IMR-90 (cell line): ENCODE measurements around the gene CDS1. TPM values are rescaled to one million over a fixed set of nuclear protein-coding genes. Genes with fewer than 3 reads are reported as not detected.

Source experiments
- ATAC-seq: fragments of 200-7000 bp; cut with Tn5 transposase; 2 replicates; pipeline ENCODE4 v1.9.1; 2020; ENCODE audit warnings: low read depth, mild to moderate bottlenecking, moderate library complexity
- BruUV-seq: library from RNA; stranded (reverse); fragments of 400-500 nt; replicated peaks from 2 replicates; lab custom pipeline; 2021; lab: Mats Ljungman, UMichigan
- CTCF ChIA-PET: fragments of 300-600 bp; formaldehyde crosslinking; extraction: SDS; loops from one replicate; lab custom pipeline; 2021; ENCODE audit warnings: antibody characterized with exemption; lab: Yijun Ruan, JAX
- POLR2A ChIA-PET: fragments of 300-600 bp; sonication (Branson Sonifier 250); formaldehyde crosslinking; loops from one replicate; lab custom pipeline; 2022; ENCODE audit warnings: antibody characterized with exemption; ENCODE audit not compliant: unreplicated experiment; lab: Charles Lee
- DNase-seq: peaks from one replicate; pipeline ENCODE4 v3.0.0; 2013
- H2AFZ ChIP-seq: replicated peaks from 2 replicates; pipeline ENCODE3; 2013; ENCODE audit warnings: low read length, mild to moderate bottlenecking; ENCODE audit not compliant: poor library complexity
- H2AK5ac ChIP-seq: 2 replicates; pipeline ENCODE4 v1.6.1; 2013; ENCODE audit warnings: low read depth, low read length, inconsistent platforms
- H2AK9ac ChIP-seq: replicated peaks from 2 replicates; pipeline ENCODE3; 2013; ENCODE audit warnings: mild to moderate bottlenecking, low read depth, low read length, moderate library complexity; ENCODE audit not compliant: poor library complexity
- H2BK120ac ChIP-seq: 2 replicates; pipeline ENCODE4 v1.6.1; 2013; ENCODE audit warnings: low read depth, low read length, inconsistent platforms
- H2BK15ac ChIP-seq: 3 replicates; pipeline ENCODE4 v1.6.1; 2013; ENCODE audit warnings: low read depth, low read length, inconsistent platforms
- H2BK20ac ChIP-seq: 2 replicates; pipeline ENCODE4 v1.6.1; 2013; ENCODE audit warnings: low read depth, mild to moderate bottlenecking, inconsistent platforms, low read length, moderate library complexity
- H2BK5ac ChIP-seq: 2 replicates; pipeline ENCODE4 v1.6.1; 2013; ENCODE audit warnings: mild to moderate bottlenecking, low read depth, low read length, inconsistent platforms; ENCODE audit not compliant: poor library complexity, severe bottlenecking
- H3K14ac ChIP-seq: replicated peaks from 2 replicates; pipeline ENCODE4 v1.6.1; 2013; ENCODE audit warnings: low read depth, low read length, inconsistent platforms
- H3K18ac ChIP-seq: 2 replicates; pipeline ENCODE4 v1.6.1; 2013; ENCODE audit warnings: low read depth, low read length, control low read depth
- H3K23ac ChIP-seq: 2 replicates; pipeline ENCODE4 v1.6.1; 2013; ENCODE audit warnings: low read depth, low read length, inconsistent platforms
- H3K27ac ChIP-seq: 2 replicates; pipeline ENCODE4 v1.5.1; 2013; ENCODE audit warnings: mild to moderate bottlenecking, control low read depth, low read length; ENCODE audit not compliant: insufficient read depth
- H3K27me3 ChIP-seq: 2 replicates; pipeline ENCODE4 v1.6.1; 2013; ENCODE audit warnings: low read length; ENCODE audit not compliant: control insufficient read depth, insufficient read depth
- H3K36me3 ChIP-seq: 2 replicates; pipeline ENCODE4 v1.6.1; 2013; ENCODE audit warnings: low read length, mixed read lengths; ENCODE audit not compliant: control insufficient read depth, insufficient read depth
- H3K4ac ChIP-seq: 2 replicates; pipeline ENCODE4 v1.6.1; 2013; ENCODE audit warnings: low read depth, low read length, inconsistent platforms
- H3K4me1 ChIP-seq: 2 replicates; pipeline ENCODE4 v1.6.1; 2013; ENCODE audit warnings: low read length, mixed read lengths; ENCODE audit not compliant: control insufficient read depth, insufficient read depth
- H3K4me2 ChIP-seq: 2 replicates; pipeline ENCODE4 v1.6.1; 2013; ENCODE audit warnings: low read depth, mild to moderate bottlenecking, control low read depth, low read length, moderate library complexity
- H3K4me3 ChIP-seq: 2 replicates; pipeline ENCODE4 v1.5.1; 2013; ENCODE audit warnings: low read depth, mild to moderate bottlenecking, control low read depth, low read length, moderate library complexity; ENCODE audit not compliant: insufficient read depth
- H3K56ac ChIP-seq: 2 replicates; pipeline ENCODE4 v1.6.1; 2013; ENCODE audit warnings: low read length, inconsistent platforms; ENCODE audit not compliant: insufficient read depth; ENCODE audit errors: extremely low read depth
- H3K79me1 ChIP-seq, 2 experiments: 2 replicates each; pipeline ENCODE4 v1.6.1; 2013; ENCODE audit warnings: low read length in 2 of 2, inconsistent platforms in 1 of 2, low read depth in 1 of 2
- H3K9ac ChIP-seq: 2 replicates; pipeline ENCODE4 v1.6.1; 2013; ENCODE audit warnings: low read depth, low read length, control low read depth
- H3K9me1 ChIP-seq: 2 replicates; pipeline ENCODE4 v1.6.1; 2013; ENCODE audit warnings: low read length, inconsistent platforms; ENCODE audit not compliant: insufficient read depth
- H3K9me3 ChIP-seq: 2 replicates; pipeline ENCODE4 v1.6.1; 2013; ENCODE audit warnings: low read length; ENCODE audit not compliant: control insufficient read depth, insufficient read depth
- H4K20me1 ChIP-seq: 2 replicates; pipeline ENCODE4 v1.6.1; 2013; ENCODE audit warnings: low read length, inconsistent platforms; ENCODE audit not compliant: insufficient read depth
- H4K5ac ChIP-seq: 2 replicates; pipeline ENCODE4 v1.6.1; 2013; ENCODE audit warnings: mild to moderate bottlenecking, low read depth, low read length, control low read depth
- H4K8ac ChIP-seq, 2 experiments: 2 replicates each; pipeline ENCODE4 v1.6.1; 2013; ENCODE audit warnings: low read depth in 2 of 2, low read length in 2 of 2, control low read depth in 1 of 2, inconsistent platforms in 1 of 2
- H4K91ac ChIP-seq: 2 replicates; pipeline ENCODE4 v1.6.1; 2013; ENCODE audit warnings: low read depth, low read length, inconsistent platforms; ENCODE audit not compliant: insufficient read depth
- BHLHE40 ChIP-seq: fragments of 150-350 bp; IDR thresholded peaks from 2 replicates; pipeline ENCODE4 v1.6.1; 2016; ENCODE audit warnings: mild to moderate bottlenecking, low read depth, low read length
- CEBPB ChIP-seq: IDR thresholded peaks from 2 replicates; pipeline ENCODE4 v1.6.1; 2012; ENCODE audit warnings: low read depth, low read length, improper control_type of control experiment
- CHD1 ChIP-seq: IDR thresholded peaks from 2 replicates; pipeline ENCODE4 v1.6.1; 2012; ENCODE audit warnings: low read depth, low read length, improper control_type of control experiment
- FOS ChIP-seq: fragments of 150-350 bp; IDR thresholded peaks from 2 replicates; pipeline ENCODE4 v1.6.1; 2016; ENCODE audit warnings: low read depth, low read length
- MAFK ChIP-seq: IDR thresholded peaks from 2 replicates; pipeline ENCODE4 v1.6.1; 2012; ENCODE audit warnings: low read depth, low read length, improper control_type of control experiment
- MAZ ChIP-seq: IDR thresholded peaks from 2 replicates; pipeline ENCODE4 v1.6.1; 2012; ENCODE audit warnings: low read depth, mild to moderate bottlenecking, low read length, improper control_type of control experiment, moderate library complexity, borderline replicate concordance
- MXI1 ChIP-seq: IDR thresholded peaks from 2 replicates; pipeline ENCODE4 v1.6.1; 2012; ENCODE audit warnings: low read depth, mild to moderate bottlenecking, low read length, moderate library complexity, borderline replicate concordance
- NFE2L2 ChIP-seq: fragments of 150-350 bp; IDR thresholded peaks from 2 replicates; pipeline ENCODE4 v1.6.1; 2016; ENCODE audit warnings: low read depth, mild to moderate bottlenecking, low read length
- POLR2A ChIP-seq: IDR thresholded peaks from 2 replicates; pipeline ENCODE4 v1.6.1; 2012; ENCODE audit warnings: mild to moderate bottlenecking, low read depth, low read length
- RAD21 ChIP-seq: IDR thresholded peaks from 2 replicates; pipeline ENCODE4 v1.6.1; 2012; ENCODE audit warnings: low read length, improper control_type of control experiment
- RCOR1 ChIP-seq: IDR thresholded peaks from 2 replicates; pipeline ENCODE4 v1.6.1; 2012; ENCODE audit warnings: mild to moderate bottlenecking, low read length, improper control_type of control experiment; ENCODE audit not compliant: insufficient replicate concordance
- SMC3 ChIP-seq: fragments of 150-350 bp; IDR thresholded peaks from 2 replicates; pipeline ENCODE4 v1.6.1; 2016; ENCODE audit warnings: low read depth, mild to moderate bottlenecking, antibody characterized with exemption, low read length, moderate library complexity
- WGBS, 2 experiments: methylation state at CpG; one replicate each; pipeline versions ENCODE4 v1.1.5 to v1.1.7; 2013; ENCODE audit warnings: missing lambda C conversion rate in 2 of 2; ENCODE audit not compliant: insufficient read length in 1 of 2; ENCODE audit errors: extremely low coverage in 2 of 2; 5-methylcytosine and 5-hydroxymethylcytosine counted together
- dilution Hi-C: fragments of 300-500 bp; cut with HindIII; formaldehyde crosslinking; loops from one replicate; pipeline ENCODE4 v1.14.3; 2018; ENCODE audit warnings: low sequenced_read_pairs; ENCODE audit not compliant: unreplicated experiment
- in situ Hi-C: fragments of 300-500 bp; cut with MboI; formaldehyde crosslinking; loops from 3 replicates; pipeline ENCODE4 v1.14.3; 2019; ENCODE audit warnings: low sequenced_read_pairs, inconsistent platforms, mixed read lengths
- intact Hi-C: fragments of 100-400 bp; cut with micrococcal nuclease; formaldehyde crosslinking; loops from 2 replicates; pipeline ENCODE4 v1.10.0; 2022
- polyA plus RNA-seq, 3 experiments: library from polyadenylated mRNA; depleted of rRNA; stranded (reverse); fragments of >200 nt; gene quantifications; 2 replicates each; pipeline ENCODE4 v1.2.3, GENCODE V29; 2012; ENCODE audit warnings: low replicate concordance in 1 of 3
- total RNA-seq: library from RNA; depleted of rRNA; stranded (reverse); fragments of >200 nt; gene quantifications from 2 replicates; pipeline ENCODE4 v1.2.3, GENCODE V29; 2012
- TF ChIP-seq, protein P1 (sequence below): fragments of 150-350 bp; IDR thresholded peaks from 2 replicates; pipeline ENCODE4 v1.6.1; 2016; ENCODE audit warnings: low read depth, mild to moderate bottlenecking, low read length, moderate library complexity, borderline replicate concordance
- TF ChIP-seq, protein P2 (sequence below): fragments of 150-350 bp; IDR thresholded peaks from 2 replicates; pipeline ENCODE4 v1.6.1; 2017; ENCODE audit warnings: mild to moderate bottlenecking, antibody characterized with exemption, low read length, low read depth

Gene CDS1
- total and polyA plus RNA-seq, 2 of the 4 experiments (the other 2 are of a cell fraction), result under 0.01 to 0.02 TPM

DNA sequence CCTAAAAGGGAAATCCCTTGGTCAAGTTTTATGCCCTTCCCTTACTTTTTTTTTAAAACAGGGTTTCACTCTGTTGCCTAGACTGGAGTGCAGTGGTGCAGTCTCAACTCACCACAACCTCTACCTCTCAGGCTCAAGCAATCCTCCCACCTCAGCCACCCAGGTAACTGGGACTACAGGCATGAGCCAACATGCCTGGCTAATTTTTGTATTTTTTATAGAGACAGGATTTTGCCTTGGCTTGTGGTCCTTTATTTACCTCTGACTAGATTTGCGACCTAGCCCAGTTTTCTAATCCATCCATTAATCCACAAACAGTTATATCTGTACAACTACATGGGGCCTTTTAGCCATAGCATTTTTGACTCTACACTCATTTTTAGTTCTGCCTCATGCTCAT lies 23.7 kb downstream of the CDS1 start:
- no CpG with 5 or more reads among the region's 1 CpG for WGBS, 2 experiments
- Histone ChIP-seq H4K5ac (no peak overlapping the region), H3K23ac (no peak overlapping the region), H3K36me3 (no peaks in the 10 kb centered on the region), H3K4ac (no peak overlapping the region), H4K20me1 (no peaks in the 10 kb centered on the region), H3K27ac (no peak overlapping the region), H2BK20ac (no peak overlapping the region), H2BK5ac (no peak overlapping the region), H2BK15ac (no peak overlapping the region), H3K18ac (no peak overlapping the region), H2AFZ (no peak overlapping the region), H4K8ac (no peak overlapping the region), H2AK9ac (no peak overlapping the region), H3K4me2 (no peak overlapping the region), H3K79me1 (no peaks in the 10 kb centered on the region), H4K91ac (no peak overlapping the region), H3K4me3 (no peak overlapping the region), H3K14ac (no peak overlapping the region), H2BK120ac (no peak overlapping the region), H3K9me3 (no peaks in the 10 kb centered on the region), H2AK5ac (no peak overlapping the region), H3K27me3 (peaks cover 2% of the 10 kb centered on the region; the same call in 1 of the 2 replicates), H3K9ac (no peak overlapping the region), H3K9me1 (no peaks in the 10 kb centered on the region), H3K56ac (no peak overlapping the region), H3K4me1 (no peaks in the 10 kb centered on the region)
- no peak for ATAC-seq
- intact Hi-C loops (no loop called here), dilution Hi-C loops (no loop called here), in situ Hi-C loops (no loop called here)
- DNase-seq, result no peak
- ChIA-PET CTCF (no interaction called here), POLR2A (no interaction called here)
- no TSS peak for BruUV-seq
- no peak for TF ChIP-seq RCOR1
- no peak for TF ChIP-seq MXI1
- no peak for TF ChIP-seq POLR2A
- TF ChIP-seq RAD21, result no peak
- TF ChIP-seq, protein P1, sequence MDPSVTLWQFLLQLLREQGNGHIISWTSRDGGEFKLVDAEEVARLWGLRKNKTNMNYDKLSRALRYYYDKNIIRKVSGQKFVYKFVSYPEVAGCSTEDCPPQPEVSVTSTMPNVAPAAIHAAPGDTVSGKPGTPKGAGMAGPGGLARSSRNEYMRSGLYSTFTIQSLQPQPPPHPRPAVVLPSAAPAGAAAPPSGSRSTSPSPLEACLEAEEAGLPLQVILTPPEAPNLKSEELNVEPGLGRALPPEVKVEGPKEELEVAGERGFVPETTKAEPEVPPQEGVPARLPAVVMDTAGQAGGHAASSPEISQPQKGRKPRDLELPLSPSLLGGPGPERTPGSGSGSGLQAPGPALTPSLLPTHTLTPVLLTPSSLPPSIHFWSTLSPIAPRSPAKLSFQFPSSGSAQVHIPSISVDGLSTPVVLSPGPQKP, result no peak
- no peak for TF ChIP-seq SMC3
- TF ChIP-seq MAFK, result no peak
- no peak for TF ChIP-seq MAZ
- no peak for TF ChIP-seq NFE2L2
- no peak for TF ChIP-seq FOS
- TF ChIP-seq, protein P2, sequence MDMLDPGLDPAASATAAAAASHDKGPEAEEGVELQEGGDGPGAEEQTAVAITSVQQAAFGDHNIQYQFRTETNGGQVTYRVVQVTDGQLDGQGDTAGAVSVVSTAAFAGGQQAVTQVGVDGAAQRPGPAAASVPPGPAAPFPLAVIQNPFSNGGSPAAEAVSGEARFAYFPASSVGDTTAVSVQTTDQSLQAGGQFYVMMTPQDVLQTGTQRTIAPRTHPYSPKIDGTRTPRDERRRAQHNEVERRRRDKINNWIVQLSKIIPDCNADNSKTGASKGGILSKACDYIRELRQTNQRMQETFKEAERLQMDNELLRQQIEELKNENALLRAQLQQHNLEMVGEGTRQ, result no peak
- TF ChIP-seq CEBPB, result no peak
- TF ChIP-seq CHD1, result no peak
- TF ChIP-seq BHLHE40, result no peak
